Retinal pigment epithelial cell (primary cell): ENCODE data around the gene CST3.
"Not testable (repeated sequence)": the region's sequence is repeated elsewhere in the genome, so short reads cannot be mapped to it uniquely, and the experiment has no call there.

Source experiments
- DNase-seq: peaks from one replicate; pipeline ENCODE4 v3.0.0-alpha.2; 2010; ENCODE audit warnings: low read depth
- H3K4me3 ChIP-seq: 2 replicates; pipeline ENCODE4 v1.5.1; 2011; ENCODE audit warnings: mild to moderate bottlenecking, low read length, control low read depth, moderate library complexity
- TF ChIP-seq, protein P1 (sequence below): conservative IDR thresholded peaks from 2 replicates; pipeline ENCODE4 v1.5.1; 2011; ENCODE audit warnings: low read depth, low read length, control low read depth, inconsistent platforms

CST3 gene

DNA sequence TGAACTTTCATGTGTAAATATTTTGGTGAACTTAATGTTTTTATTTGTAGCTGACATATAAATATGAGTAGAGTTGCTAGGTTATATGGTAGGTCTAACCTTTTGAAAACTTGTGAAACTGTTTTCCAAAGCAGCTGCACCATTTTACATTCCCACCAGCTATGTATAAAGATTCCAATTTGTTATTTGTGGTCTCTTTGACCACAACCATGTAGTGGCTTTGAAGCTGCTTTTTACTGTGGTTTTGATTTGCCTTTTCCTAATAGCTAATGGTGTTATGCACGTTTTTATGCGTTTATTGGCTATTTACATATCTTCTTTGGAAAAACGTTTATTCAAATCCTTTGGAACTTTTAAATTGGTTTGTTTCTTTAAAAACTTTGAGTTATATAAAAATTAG lies 10.3 kb downstream of the CST3 start:
- no peak for DNase-seq
- H3K4me3 ChIP-seq, result no peak overlapping the region
- TF ChIP-seq, protein P1, sequence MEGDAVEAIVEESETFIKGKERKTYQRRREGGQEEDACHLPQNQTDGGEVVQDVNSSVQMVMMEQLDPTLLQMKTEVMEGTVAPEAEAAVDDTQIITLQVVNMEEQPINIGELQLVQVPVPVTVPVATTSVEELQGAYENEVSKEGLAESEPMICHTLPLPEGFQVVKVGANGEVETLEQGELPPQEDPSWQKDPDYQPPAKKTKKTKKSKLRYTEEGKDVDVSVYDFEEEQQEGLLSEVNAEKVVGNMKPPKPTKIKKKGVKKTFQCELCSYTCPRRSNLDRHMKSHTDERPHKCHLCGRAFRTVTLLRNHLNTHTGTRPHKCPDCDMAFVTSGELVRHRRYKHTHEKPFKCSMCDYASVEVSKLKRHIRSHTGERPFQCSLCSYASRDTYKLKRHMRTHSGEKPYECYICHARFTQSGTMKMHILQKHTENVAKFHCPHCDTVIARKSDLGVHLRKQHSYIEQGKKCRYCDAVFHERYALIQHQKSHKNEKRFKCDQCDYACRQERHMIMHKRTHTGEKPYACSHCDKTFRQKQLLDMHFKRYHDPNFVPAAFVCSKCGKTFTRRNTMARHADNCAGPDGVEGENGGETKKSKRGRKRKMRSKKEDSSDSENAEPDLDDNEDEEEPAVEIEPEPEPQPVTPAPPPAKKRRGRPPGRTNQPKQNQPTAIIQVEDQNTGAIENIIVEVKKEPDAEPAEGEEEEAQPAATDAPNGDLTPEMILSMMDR, result no peak

DNA sequence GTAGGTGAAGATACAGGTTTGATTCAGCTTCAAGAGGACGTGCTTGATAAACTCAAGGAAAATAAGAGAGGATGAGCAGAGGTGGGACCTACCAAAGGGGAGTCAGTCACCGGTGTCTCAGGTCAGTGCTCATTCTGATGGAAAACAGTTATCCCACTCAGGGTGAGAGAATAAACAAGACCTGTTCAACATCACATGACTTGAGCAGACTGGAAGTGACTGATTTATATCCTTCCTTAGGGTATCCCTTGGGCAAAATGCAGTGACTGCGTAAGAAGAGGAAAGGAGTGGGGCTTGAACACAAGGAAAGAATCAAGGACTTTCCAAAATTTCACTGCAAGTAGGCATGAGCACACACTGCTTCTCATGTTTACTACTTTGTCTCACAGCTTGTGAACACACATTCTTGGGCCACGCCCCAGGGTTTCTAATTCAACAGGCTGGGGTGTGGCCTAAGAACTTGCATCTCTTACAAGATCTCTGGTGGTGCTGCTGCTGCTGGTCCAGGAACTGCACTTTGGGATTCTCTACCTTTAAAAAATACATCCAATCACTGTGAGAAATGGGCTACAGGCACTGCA lies 11.6 kb downstream of the CST3 start:
- DNase-seq, result peak; percentile 62
- TF ChIP-seq, protein P1, result no peak
- no peak overlapping the region for H3K4me3 ChIP-seq

DNA sequence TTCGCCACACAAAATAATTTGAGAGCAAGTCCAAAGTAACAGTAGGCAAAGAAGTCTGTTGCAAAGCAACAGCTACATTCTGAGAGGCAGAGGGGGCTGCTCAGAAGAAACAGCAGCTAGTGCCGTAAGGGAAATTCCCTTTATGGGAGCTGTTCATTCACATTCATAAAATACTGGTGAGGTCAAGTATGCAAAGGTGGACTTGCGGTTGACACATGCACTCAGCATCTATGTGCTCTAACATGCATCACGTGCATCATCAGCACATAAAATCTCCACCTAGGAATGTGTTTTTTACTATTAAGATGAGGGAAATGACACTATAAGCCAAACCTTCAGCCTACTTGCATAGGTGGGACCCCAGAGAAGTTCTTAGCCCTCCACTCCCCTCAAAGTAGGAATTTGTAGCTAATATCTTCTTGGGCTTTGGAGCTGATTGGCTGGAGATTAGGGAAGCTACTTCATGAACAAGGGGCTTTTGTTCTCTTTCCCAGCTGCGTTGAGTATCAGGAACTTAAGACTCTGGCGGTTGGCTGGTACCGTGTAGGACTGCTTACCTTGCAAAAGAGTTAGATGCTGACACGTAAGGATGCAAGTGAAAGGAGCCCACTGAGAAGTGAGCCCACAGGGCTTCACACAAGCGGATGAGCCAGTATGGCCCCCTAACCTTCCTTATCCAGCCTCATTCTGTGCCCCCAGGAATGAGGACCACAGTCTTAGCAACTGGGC lies 12.4 kb downstream of the CST3 start:
- DNase-seq, result peak; percentile 86
- TF ChIP-seq, protein P1, result peak; percentile 5
- H3K4me3 ChIP-seq, result no peak overlapping the region

DNA sequence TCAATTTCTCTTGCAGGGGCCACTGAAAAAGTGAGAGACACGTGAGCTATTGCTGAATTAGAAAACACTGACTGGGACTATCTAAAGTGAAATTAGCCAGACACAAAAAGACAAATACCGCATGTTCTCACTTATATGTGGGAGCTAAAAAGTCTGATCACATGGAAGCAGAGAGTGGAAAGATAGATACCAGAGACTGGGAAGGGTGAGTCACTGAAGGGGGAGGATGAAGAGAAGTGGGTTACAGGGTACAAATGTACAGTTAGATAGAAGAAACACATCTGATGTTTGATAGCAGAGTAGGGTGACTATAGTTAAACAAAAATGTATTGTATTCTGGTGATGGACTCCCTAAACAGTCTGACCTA lies 13.4 kb downstream of the CST3 start:
- TF ChIP-seq, protein P1, result no peak
- no peak overlapping the region for H3K4me3 ChIP-seq
- no peak for DNase-seq

DNA sequence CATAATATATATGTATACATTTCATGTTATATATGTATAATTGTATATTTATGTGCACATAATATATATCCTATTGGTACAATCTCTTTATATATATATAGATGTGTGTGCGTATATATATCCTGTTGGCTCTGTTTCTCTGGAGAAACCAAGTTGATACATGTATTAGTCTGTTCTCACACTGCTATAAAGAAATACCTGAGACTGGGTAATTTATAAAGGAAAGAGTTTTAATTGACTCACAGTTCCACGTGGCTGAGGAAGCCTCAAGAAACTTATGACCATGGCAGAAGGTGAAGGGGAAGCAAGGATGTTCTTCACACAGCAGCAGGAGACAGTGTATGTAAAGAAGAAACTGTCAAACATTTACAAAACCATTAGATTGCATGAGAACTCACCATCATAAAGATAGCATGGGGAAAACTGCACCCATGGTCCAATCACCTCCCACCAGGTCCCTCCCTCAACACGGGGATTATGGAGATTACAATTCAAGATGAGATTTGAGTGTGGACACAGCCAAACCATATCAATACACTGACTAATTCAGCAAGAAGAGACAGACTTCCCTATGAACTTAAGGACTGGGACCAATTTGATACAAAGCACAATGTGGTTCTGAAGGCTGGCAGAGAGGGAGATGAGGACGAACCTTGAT lies 14.0 kb downstream of the CST3 start:
- DNase-seq, result no peak
- TF ChIP-seq, protein P1, result no peak
- no peak overlapping the region for H3K4me3 ChIP-seq

DNA sequence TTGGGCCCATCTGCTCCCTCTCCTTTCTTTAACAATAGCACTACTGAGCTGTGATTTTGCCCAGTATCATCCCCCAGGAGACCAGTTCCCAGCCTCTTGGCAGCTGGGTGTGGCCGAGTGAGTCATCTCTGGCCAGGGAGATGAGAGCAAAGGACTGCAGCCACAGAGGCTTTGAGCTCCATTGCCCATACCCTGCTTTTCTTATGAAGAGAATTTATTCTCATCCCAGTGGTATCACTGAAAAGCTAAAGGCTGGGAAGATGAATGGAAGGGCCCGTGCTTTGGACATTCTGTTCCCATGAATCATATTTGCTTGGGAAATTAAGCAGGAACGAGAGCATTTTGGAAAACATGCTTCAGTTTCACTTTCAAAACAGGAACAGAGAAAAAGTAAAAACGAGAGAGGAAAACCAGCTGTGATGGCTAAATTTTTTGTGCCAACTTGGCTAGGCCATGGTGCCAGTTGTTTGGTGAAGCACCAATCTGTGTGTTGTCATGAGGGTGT lies 14.9 kb downstream of the CST3 start:
- TF ChIP-seq, protein P1, result no peak
- no peak for DNase-seq
- H3K4me3 ChIP-seq, result no peak overlapping the region

DNA sequence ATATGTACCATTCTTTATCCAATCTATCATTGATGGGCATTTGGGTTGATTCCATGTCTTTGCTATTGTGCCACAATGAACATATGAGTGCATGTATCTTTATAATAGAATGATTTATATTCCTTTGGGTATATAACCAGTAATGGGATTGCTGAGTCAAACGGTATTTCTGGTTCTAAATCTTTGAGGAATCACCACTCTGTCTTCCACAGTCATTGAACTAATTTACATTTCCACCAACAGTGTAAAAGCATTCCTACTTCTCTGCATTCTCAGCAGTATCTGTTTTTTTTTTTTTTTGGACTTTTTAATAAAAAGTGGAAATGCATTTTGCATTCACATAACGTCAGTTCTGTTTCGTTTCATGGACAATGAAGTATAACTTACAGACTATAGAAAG lies 15.4 kb downstream of the CST3 start:
- not testable (repeated sequence) for H3K4me3 ChIP-seq, DNase-seq

DNA sequence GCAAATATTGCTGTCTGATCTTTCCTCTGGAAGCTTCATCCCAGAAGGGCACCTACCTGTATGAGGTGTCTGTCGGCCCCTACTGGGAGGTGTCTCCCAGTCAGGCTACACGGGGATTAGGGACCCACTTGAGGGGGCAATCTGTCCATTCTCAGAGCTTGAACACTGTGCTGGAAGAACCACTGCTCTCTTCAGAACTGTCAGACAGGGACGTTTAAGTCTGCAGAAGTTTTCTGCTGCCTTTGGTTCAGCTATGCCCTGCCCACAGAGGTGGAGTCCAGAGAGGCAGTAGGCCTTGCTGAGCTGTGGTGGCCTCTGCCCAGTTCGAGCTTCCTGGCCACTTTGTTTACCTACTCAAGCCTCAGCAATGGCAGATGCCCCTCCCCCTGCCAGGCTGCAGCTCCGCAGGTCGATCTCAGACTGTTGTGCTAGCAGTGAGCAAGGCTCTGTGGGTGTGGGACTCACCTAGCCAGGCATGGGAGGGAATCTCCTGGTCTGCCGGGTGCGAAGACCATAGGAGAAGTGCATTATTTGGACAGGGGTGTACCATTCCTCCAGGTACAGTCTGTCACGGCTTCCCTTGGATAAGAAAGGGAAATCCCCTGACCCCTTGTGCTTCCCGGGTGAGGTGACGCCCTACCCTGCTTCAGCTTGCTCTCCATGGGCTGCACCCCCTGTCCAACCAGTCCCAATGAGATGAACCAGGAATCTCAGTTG lies 16.9 kb downstream of the CST3 start:
- not testable (repeated sequence) for H3K4me3 ChIP-seq, DNase-seq
